Fibroblast of lung (primary cell): Measurements from ENCODE around the gene POR. TPM values are rescaled to one million over a fixed set of nuclear protein-coding genes. Genes with fewer than 3 reads are reported as not detected.

Source experiments
- DNase-seq, 2 donors: peaks; one replicate each; pipeline versions ENCODE4 v3.0.0 to v3.0.0-alpha.2; 2010; ENCODE audit warnings: low read depth in 2 of 2
- H2AFZ ChIP-seq: 2 replicates; pipeline ENCODE4 v1.5.1; 2012; ENCODE audit warnings: low read length, control low read depth, inconsistent platforms
- H3K27ac ChIP-seq: 2 replicates; pipeline ENCODE4 v1.5.1; 2011; ENCODE audit warnings: low read length, control low read depth; ENCODE audit not compliant: insufficient read depth
- H3K27me3 ChIP-seq: 2 replicates; pipeline ENCODE4 v1.5.1; 2011; ENCODE audit warnings: mild to moderate bottlenecking, low read length; ENCODE audit not compliant: control insufficient read depth, insufficient read depth
- H3K36me3 ChIP-seq: 2 replicates; pipeline ENCODE4 v1.5.1; 2011; ENCODE audit warnings: low read length; ENCODE audit not compliant: control insufficient read depth, insufficient read depth
- H3K4me1 ChIP-seq: 2 replicates; pipeline ENCODE4 v1.5.1; 2011; ENCODE audit warnings: low read length; ENCODE audit not compliant: control insufficient read depth, insufficient read depth; ENCODE audit errors: extremely low read depth
- H3K4me2 ChIP-seq: 2 replicates; pipeline ENCODE4 v1.5.1; 2011; ENCODE audit warnings: low read length, control low read depth; ENCODE audit not compliant: insufficient read depth; ENCODE audit errors: extremely low read depth
- H3K4me3 ChIP-seq, 4 experiments: fragments of 200-600 bp in 1 of 4; sonication (generic) in 1 of 4; replicated peaks in 1 of 4; 2 replicates each; pipeline ENCODE4 v1.5.1; 2011 to 2016; ENCODE audit warnings: low read length in 4 of 4, low read depth in 3 of 4, mild to moderate bottlenecking in 3 of 4, control low read depth in 2 of 4, inconsistent platforms in 1 of 4, mixed read lengths in 1 of 4; ENCODE audit not compliant: insufficient read depth in 1 of 4; ENCODE audit errors: control extremely low read depth in 1 of 4
- H3K79me2 ChIP-seq: 2 replicates; pipeline ENCODE4 v1.5.1; 2012; ENCODE audit warnings: mild to moderate bottlenecking, low read length, inconsistent platforms; ENCODE audit not compliant: control insufficient read depth, insufficient read depth
- H3K9ac ChIP-seq: 2 replicates; pipeline ENCODE4 v1.5.1; 2011; ENCODE audit warnings: mild to moderate bottlenecking, low read length, control low read depth; ENCODE audit not compliant: insufficient read depth
- H3K9me3 ChIP-seq: 2 replicates; pipeline ENCODE4 v1.5.1; 2012; ENCODE audit warnings: low read depth, low read length; ENCODE audit not compliant: control insufficient read depth, insufficient read depth
- H4K20me1 ChIP-seq: 2 replicates; pipeline ENCODE4 v1.5.1; 2011; ENCODE audit warnings: low read length; ENCODE audit not compliant: control insufficient read depth, insufficient read depth; ENCODE audit errors: extremely low read depth
- CTCF ChIP-seq, 2 donors: IDR thresholded peaks in 1 of 2; conservative IDR thresholded peaks in 1 of 2; 1 replicate in 1 of 2; 2 replicates in 1 of 2; pipeline ENCODE4 v1.5.1; 2011 to 2012; ENCODE audit warnings: low read length in 2 of 2, control low read depth in 1 of 2, inconsistent platforms in 1 of 2, low read depth in 1 of 2, mild to moderate bottlenecking in 1 of 2
- EZH2 ChIP-seq: IDR thresholded peaks from 2 replicates; pipeline ENCODE4 v1.5.1; 2012; ENCODE audit warnings: low read length, control low read depth, mild to moderate bottlenecking; ENCODE audit errors: missing control alignments
- polyA plus RNA-seq, 2 donors: library from polyadenylated mRNA; depleted of rRNA in 1 of 2; stranded (reverse) in 1 of 2; unstranded in 1 of 2; fragments of >200 nt; gene quantifications; 2 replicates each; pipeline ENCODE4 v1.2.1, GENCODE V29; 2011 to 2012; ENCODE audit warnings: missing spikeins in 1 of 2
- total RNA-seq: library from RNA; depleted of rRNA; stranded (reverse); fragments of >200 nt; gene quantifications from 2 replicates; pipeline ENCODE4 v1.2.1, GENCODE V29; 2014

The POR gene
- total and polyA plus RNA-seq, 2 donors (not counting 1 experiment from before 2014, with no cell fraction given), result 36.2 to 207 TPM

GRCh38 chr7:75922966-75923603, 8.1 kb downstream of the POR start:
- TF ChIP-seq EZH2, result no peak
- TF ChIP-seq CTCF (conservative IDR thresholded peaks at IDR 0.05 in 1 of 2, IDR thresholded peaks at IDR 0.05 in 1 of 2; ENCODE audit: low read depth in 1 of 2, low read length in 2 of 2), result no peak
- DNase-seq, result no peak
- H3K79me2 ChIP-seq, result peaks cover 26% of the 10 kb centered on the region
- H3K9me3 ChIP-seq, result no peaks in the 10 kb centered on the region
- H3K9ac ChIP-seq, result no peak overlapping the region
- no peak overlapping the region for H3K4me3 ChIP-seq
- H3K4me2 ChIP-seq, result no peak overlapping the region
- H3K36me3 ChIP-seq, result no peaks in the 10 kb centered on the region
- H3K27me3 ChIP-seq, result no peaks in the 10 kb centered on the region
- H3K27ac ChIP-seq, result no peak overlapping the region
- no peaks in the 10 kb centered on the region for H3K4me1 ChIP-seq
- H2AFZ ChIP-seq, result no peak overlapping the region
- H4K20me1 ChIP-seq, result no peaks in the 10 kb centered on the region

- H4K20me1 ChIP-seq, result no peaks in the 10 kb centered on the region
- no peak overlapping the region for H3K4me3 ChIP-seq
Observed at GRCh38 chr7:75924256-75924655, 9.3 kb downstream of the POR start.

GRCh38 chr7:75924889-75925288, 9.9 kb downstream of the POR start:
- no peaks in the 10 kb centered on the region for H4K20me1 ChIP-seq
- TF ChIP-seq CTCF (conservative IDR thresholded peaks at IDR 0.05 in 1 of 2, IDR thresholded peaks at IDR 0.05 in 1 of 2; ENCODE audit: low read depth in 1 of 2, low read length in 2 of 2), result no peak
- peaks cover 19% of the 10 kb centered on the region for H3K79me2 ChIP-seq

More at GRCh38 chr7:75924256-75924655, 9.3 kb downstream of the POR start:
- H3K79me2 ChIP-seq, result peaks cover 19% of the 10 kb centered on the region
- H3K9ac ChIP-seq, result no peak overlapping the region
- no peak overlapping the region for H3K4me2 ChIP-seq
- no peaks in the 10 kb centered on the region for H3K4me1 ChIP-seq
- H3K9me3 ChIP-seq, result no peaks in the 10 kb centered on the region
- DNase-seq, result no peak
- no peak overlapping the region for H3K27ac ChIP-seq
- no peak for TF ChIP-seq CTCF (conservative IDR thresholded peaks at IDR 0.05 in 1 of 2, IDR thresholded peaks at IDR 0.05 in 1 of 2; ENCODE audit: low read depth in 1 of 2, low read length in 2 of 2)
- H3K36me3 ChIP-seq, result no peaks in the 10 kb centered on the region
- no peak overlapping the region for H2AFZ ChIP-seq
- no peaks in the 10 kb centered on the region for H3K27me3 ChIP-seq

More at GRCh38 chr7:75924889-75925288, 9.9 kb downstream of the POR start:
- Histone ChIP-seq H3K4me2 (no peak overlapping the region), H2AFZ (no peak overlapping the region), H3K9me3 (no peaks in the 10 kb centered on the region), H3K9ac (no peak overlapping the region), H3K27ac (no peak overlapping the region), H3K4me1 (no peaks in the 10 kb centered on the region), H3K4me3 (no peak overlapping the region), H3K27me3 (no peaks in the 10 kb centered on the region), H3K36me3 (no peaks in the 10 kb centered on the region)
- DNase-seq, result no peak
